GM12865 (cell line): Measurements from ENCODE around the gene MX2.

Source experiments
- DNase-seq: peaks from one replicate; pipeline ENCODE4 v3.0.0; 2010; ENCODE audit warnings: low read depth
- H3K4me3 ChIP-seq: 2 replicates; pipeline ENCODE4 v1.5.1; 2011; ENCODE audit warnings: mild to moderate bottlenecking, low read depth, low read length, control low read depth
- CTCF ChIP-seq: IDR thresholded peaks from 2 replicates; pipeline ENCODE4 v1.5.1; 2011; ENCODE audit warnings: low read length, control low read depth, low read depth, inconsistent platforms; ENCODE audit not compliant: insufficient read depth; ENCODE audit errors: missing control alignments

MX2 gene

GRCh38 chr21:41437729-41438128 lies 75.9 kb downstream of the MX2 start:
- no peak for TF ChIP-seq CTCF
- no peak overlapping the region for H3K4me3 ChIP-seq
- DNase-seq, result no peak

GRCh38 chr21:41438425-41439113 lies 76.7 kb downstream of the MX2 start:
- TF ChIP-seq CTCF, result no peak
- H3K4me3 ChIP-seq, result no peak overlapping the region
- DNase-seq, result no peak

GRCh38 chr21:41439248-41439647 lies 77.4 kb downstream of the MX2 start:
- no peak overlapping the region for H3K4me3 ChIP-seq
- no peak for DNase-seq
- no peak for TF ChIP-seq CTCF

DNA sequence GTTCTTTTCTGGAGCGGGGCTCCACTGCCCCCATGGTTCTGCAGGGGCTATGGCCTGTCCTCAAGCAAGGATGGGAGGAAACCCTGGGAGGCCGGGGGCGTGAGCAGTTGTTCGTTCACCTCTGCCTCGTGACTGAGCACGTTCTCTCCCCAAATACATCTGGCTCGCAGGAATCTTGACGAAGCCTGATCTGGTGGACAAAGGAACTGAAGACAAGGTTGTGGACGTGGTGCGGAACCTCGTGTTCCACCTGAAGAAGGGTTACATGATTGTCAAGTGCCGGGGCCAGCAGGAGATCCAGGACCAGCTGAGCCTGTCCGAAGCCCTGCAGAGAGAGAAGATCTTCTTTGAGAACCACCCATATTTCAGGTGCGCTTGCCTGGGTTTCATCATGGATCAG lies 79.7 kb downstream of the MX2 start:
- no peak for TF ChIP-seq CTCF
- DNase-seq, result no peak

DNA sequence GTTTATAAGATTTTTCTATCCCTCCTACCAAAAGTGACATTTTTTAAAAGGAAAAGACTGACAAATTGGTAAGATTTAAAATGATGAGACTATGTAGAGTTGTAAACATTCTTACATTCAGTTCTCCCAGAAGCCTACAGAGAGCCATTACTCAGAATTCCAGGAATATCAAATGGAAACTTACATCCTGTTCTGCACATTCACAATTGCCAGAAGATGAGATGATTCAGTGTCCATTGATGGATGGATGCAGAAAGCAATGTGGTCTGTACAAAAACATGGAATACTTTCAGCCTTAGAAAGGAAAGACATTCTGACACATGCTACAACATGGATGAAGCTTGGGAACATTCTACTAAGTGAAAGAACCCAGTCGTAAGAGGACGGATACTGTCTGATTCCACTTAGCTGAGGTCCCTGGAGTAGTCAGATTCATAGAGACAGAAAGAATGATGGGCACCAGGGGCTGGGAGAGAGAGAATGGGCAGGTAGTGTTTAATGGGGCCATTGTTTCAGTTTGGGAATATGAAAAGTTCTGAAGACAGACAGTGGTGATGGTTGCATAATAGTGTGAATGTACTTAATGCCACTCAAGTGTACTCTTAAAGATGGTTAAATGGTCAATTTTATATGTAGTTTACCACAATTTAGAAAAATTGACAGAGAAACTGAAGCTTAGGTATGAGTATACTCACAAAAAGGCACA lies 80.8 kb downstream of the MX2 start:
- no peak for DNase-seq
- TF ChIP-seq CTCF, result no peak
- no peak overlapping the region for H3K4me3 ChIP-seq

More for the DNA sequence above, 79.7 kb downstream of the MX2 start:
- no peak overlapping the region for H3K4me3 ChIP-seq

- H3K4me3 ChIP-seq, result no peak overlapping the region
- no peak for TF ChIP-seq CTCF
- no peak for DNase-seq
These were observed 81.7 kb downstream of the MX2 start for GRCh38 chr21:41443562-41443961.
